NCI-H345 treated with DMSO at 0.1 percent for 48 hours (cell line): ENCODE measurements around the gene PON3.

Experiments
- DNase-seq: peaks from one replicate; lab custom pipeline; 2025; ENCODE audit not compliant: unreplicated experiment; lab: John Stamatoyannopoulos, UW

The PON3 gene

DNA sequence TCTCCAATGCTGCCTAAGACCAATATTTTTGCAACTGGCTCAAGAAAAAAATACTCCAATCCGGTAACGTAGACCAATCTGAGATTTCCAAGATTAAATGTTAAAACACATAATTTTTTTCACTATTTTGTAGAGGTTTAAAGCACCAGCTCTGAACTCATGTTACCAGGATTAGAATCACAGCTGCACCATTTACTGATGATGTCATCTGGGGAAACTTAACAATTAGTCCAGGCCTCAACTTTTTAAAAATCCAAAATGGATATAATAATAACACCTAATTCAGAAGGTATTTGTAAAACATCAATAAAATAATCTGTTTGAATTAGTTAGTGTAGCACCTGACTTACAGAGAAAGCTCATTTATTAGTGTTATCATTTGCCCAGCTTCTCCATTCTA, 86.2 kb downstream of the PON3 start:
- no peak for DNase-seq
